ENCODE results near the gene SLC6A8. TPM values are rescaled to one million over a fixed set of nuclear protein-coding genes. Genes with fewer than 3 reads are reported as not detected.

The SLC6A8 gene
- total RNA-seq, 2 experiments from 2014 or later, result 2.5 to 2.7 TPM

- no peaks in the 10 kb centered on the region for H3K4me1 Mint-ChIP-seq (ENCODE audit: low read depth)
- H3K27ac Mint-ChIP-seq, result no peak overlapping the region
- no peaks in the 10 kb centered on the region for H3K27me3 Mint-ChIP-seq
- no peak for TF ChIP-seq CTCF (IDR thresholded peaks at IDR 0.05)
- ATAC-seq (no peak), DNase-seq (no peak)
- intact Hi-C loops (cut with micrococcal nuclease), result no loop called here
- H3K36me3 Mint-ChIP-seq (ENCODE audit: low read depth), result peaks cover 10% of the 10 kb centered on the region
- CTCF ChIA-PET, result no interaction called here
- no peak overlapping the region for H3K4me3 Mint-ChIP-seq
- no peaks in the 10 kb centered on the region for H3K9me3 Mint-ChIP-seq
- POLR2A ChIA-PET, result no interaction called here
These were observed 19.1 kb downstream of the SLC6A8 start for GRCh38 chrX:153706799-153707198.

DNA sequence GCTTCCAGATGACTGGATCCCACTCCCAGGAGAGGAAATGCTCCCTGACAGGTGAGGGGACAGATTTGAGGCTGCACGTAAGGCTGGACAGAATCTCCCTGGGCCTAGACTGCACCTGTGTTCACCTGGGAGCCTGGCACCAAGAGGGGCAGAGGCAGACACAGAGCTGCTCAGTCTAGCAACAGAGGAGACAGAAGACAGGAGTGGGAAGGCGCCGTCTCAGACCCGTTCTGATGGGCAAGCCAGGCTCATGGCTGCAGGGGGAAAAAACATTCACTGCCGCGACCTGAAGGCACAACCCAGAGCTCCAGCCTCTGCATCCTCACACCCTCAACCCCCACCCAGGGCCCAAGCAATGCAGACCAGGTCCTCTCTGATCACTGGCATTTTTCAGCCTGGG lies 19.7 kb downstream of the SLC6A8 start:
- no peak overlapping the region for H3K27ac Mint-ChIP-seq
- POLR2A ChIA-PET, result no interaction called here

GRCh38 chrX:153708415-153708814 lies 20.7 kb downstream of the SLC6A8 start:
- Mint-ChIP-seq H3K27ac (no peak overlapping the region), H3K4me3 (no peak overlapping the region), H3K27me3 (no peaks in the 10 kb centered on the region), H3K9me3 (no peaks in the 10 kb centered on the region), H3K4me1 (ENCODE audit: low read depth) (no peaks in the 10 kb centered on the region), H3K36me3 (ENCODE audit: low read depth) (peaks cover 12% of the 10 kb centered on the region)
- POLR2A ChIA-PET, result no interaction called here
- intact Hi-C loops (cut with micrococcal nuclease), result no loop called here
- CTCF ChIA-PET, result interaction anchor here (0.7 to 1.5 kb wide), 7 partner anchors 8 to 47 kb away, joined by 3 to 4 read pairs (median 4); no protein-coding TSS in a partner anchor
- ATAC-seq, result peak; percentile 85
- TF ChIP-seq CTCF (IDR thresholded peaks at IDR 0.05), result no peak
- peak; percentile 52 for DNase-seq

More for the DNA sequence above, 19.7 kb downstream of the SLC6A8 start:
- DNase-seq (no peak), ATAC-seq (no peak)
- CTCF ChIA-PET, result interaction anchor here (1.1 kb wide), 1 partner anchor 37 kb away, joined by 3 read pairs; no protein-coding TSS in a partner anchor
- no peak for TF ChIP-seq CTCF (IDR thresholded peaks at IDR 0.05)
- Mint-ChIP-seq H3K4me3 (no peak overlapping the region), H3K27me3 (no peaks in the 10 kb centered on the region), H3K9me3 (no peaks in the 10 kb centered on the region), H3K4me1 (ENCODE audit: low read depth) (no peaks in the 10 kb centered on the region), H3K36me3 (ENCODE audit: low read depth) (peaks cover 10% of the 10 kb centered on the region)
- intact Hi-C loops (cut with micrococcal nuclease), result no loop called here

DNA sequence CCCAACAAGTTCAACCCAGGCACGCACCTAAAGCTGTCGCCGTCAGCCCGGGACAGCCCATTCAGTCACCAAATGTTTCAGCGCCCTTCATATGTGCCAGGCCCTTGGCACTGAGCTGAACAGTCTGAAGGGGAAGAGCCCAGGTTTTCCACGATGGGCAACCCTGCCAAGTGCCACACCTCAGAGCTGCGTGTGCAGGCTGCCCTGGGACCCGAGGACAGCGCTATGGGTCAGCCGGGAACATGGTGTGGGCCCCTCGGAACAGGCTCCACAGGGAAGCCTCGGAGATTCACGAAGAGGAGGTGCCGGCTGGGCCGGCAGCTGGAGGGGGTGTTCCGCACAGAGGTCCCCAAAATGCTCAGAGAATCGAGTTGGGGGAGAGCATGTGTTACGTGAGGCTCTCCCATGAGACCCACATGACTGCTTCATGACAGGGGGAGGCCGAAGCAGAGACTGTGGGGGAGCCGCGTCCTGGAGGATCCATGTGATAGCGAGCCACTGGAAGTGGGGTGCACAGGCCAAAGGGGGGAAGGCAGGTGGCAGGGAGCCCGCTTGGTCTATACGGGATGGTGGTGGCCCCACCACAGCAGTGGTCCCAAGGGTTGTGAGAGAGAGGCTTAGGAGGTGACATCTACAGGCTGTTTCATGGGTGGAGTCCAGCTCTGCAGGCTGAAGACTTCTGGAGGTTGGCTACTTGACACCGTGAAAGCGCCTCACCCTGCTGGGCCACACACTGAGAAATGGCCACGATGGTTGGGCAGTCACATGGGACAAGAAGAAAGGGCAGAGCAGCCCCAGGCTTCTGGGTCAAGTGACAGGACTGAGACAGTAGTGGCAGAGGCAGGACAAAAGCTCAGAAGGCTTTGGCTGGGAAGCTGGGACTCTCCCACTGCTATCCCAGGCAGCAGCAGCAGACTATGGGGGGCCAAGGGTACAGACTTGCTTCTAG lies 22.3 kb downstream of the SLC6A8 start:
- ATAC-seq, result no peak
- POLR2A ChIA-PET, result interaction anchor here (0.8 kb wide), 1 partner anchor 13 kb away, joined by 3 read pairs; no protein-coding TSS in a partner anchor
- CTCF ChIA-PET, result interaction anchor here (1.2 to 1.5 kb wide), 2 partner anchors 12 to 42 kb away, joined by 4 read pairs; no protein-coding TSS in a partner anchor
- Mint-ChIP-seq H3K4me1 (ENCODE audit: low read depth) (no peaks in the 10 kb centered on the region), H3K9me3 (no peaks in the 10 kb centered on the region), H3K27ac (no peak overlapping the region), H3K36me3 (ENCODE audit: low read depth) (peaks cover 17% of the 10 kb centered on the region), H3K27me3 (no peaks in the 10 kb centered on the region), H3K4me3 (no peak overlapping the region)
- TF ChIP-seq CTCF (IDR thresholded peaks at IDR 0.05), result no peak
- no peak for DNase-seq
- intact Hi-C loops (cut with micrococcal nuclease), result no loop called here

DNA sequence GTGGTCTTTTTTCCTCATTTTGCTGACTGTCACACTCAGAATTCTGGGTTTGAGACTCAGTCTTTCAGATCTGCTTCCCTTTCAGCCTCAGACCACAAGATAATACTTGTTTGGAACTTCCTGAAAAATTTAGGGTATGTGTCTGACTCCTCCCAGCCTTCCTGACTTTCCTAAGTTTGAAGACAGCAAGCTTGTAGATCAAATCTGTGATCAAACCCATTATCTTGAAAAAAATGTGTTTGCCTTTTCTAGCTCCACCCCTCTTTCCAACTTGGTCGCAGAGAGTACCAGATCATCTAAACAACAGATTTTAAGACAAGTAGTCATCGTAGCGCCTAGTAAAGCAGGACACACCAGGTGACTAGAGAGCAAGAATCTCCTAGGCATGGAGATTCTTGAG lies 26.5 kb downstream of the SLC6A8 start:
- ChIA-PET CTCF (no interaction called here), POLR2A (no interaction called here)
- intact Hi-C loops (cut with micrococcal nuclease), result no loop called here
- Mint-ChIP-seq H3K27me3 (no peaks in the 10 kb centered on the region), H3K4me3 (no peak overlapping the region), H3K27ac (no peak overlapping the region), H3K36me3 (ENCODE audit: low read depth) (peaks cover 16% of the 10 kb centered on the region), H3K4me1 (ENCODE audit: low read depth) (peaks cover 4% of the 10 kb centered on the region), H3K9me3 (no peaks in the 10 kb centered on the region)
- no peak for TF ChIP-seq CTCF (IDR thresholded peaks at IDR 0.05)
- DNase-seq (no peak), ATAC-seq (no peak)

Data from activated CD8-positive, alpha-beta T cell treated with anti-CD3 and anti-CD28 coated beads for 36 hours (primary cell).